HepG2 (cell line): Measurements from ENCODE around the gene PLCB1. TPM values are rescaled to one million over a fixed set of nuclear protein-coding genes. Genes with fewer than 3 reads are reported as not detected.

Experiments used
- ATAC-seq: fragments of 200-7000 bp; cut with Tn5 transposase; 3 replicates; pipeline ENCODE4 v1.9.1; 2020; ENCODE audit warnings: mild to moderate bottlenecking, moderate library complexity
- BruUV-seq: library from RNA; stranded (reverse); fragments of 400-500 nt; replicated peaks from 2 replicates; lab custom pipeline; 2021; lab: Mats Ljungman, UMichigan
- CTCF ChIA-PET: fragments of 300-600 bp; formaldehyde crosslinking; extraction: SDS; loops from one replicate; lab custom pipeline; 2021; ENCODE audit warnings: low total read pairs, inconsistent platforms, low intra/inter-chr PET ratio; lab: Yijun Ruan, JAX
- POLR2A ChIA-PET: fragments of 350-600 bp; sonication (Branson Sonifier 250); formaldehyde crosslinking; loops from one replicate; lab custom pipeline; 2020; ENCODE audit warnings: antibody characterized with exemption, inconsistent platforms; lab: Yijun Ruan, JAX
- DNase-seq: peaks from one replicate; pipeline ENCODE4 v3.0.0-alpha.2; 2015; ENCODE audit warnings: low spot score
- FAIRE-seq: peaks from 3 replicates; lab custom pipeline; 2011; peaks lifted over from hg19 to GRCh38; lab: Jason Lieb, UNC
- H2AFZ ChIP-seq: one replicate; pipeline ENCODE4 v1.6.1; 2011; ENCODE audit warnings: low read length, inconsistent platforms
- H3K27ac ChIP-seq: fragments of 300-600 bp; 3 replicates; pipeline ENCODE4 v1.8.0; 2011; ENCODE audit warnings: mixed run types, mild to moderate bottlenecking, mixed read lengths, low read length, inconsistent platforms; ENCODE audit not compliant: insufficient read depth; ENCODE audit errors: extremely low read length
- H3K27me3 ChIP-seq, 2 experiments: fragments of 200-600 bp in 1 of 2; 2 replicates in 1 of 2; 3 replicates in 1 of 2; pipeline versions ENCODE4 v1.6.0 to v1.8.0; 2011; ENCODE audit warnings: low read length in 2 of 2, mild to moderate bottlenecking in 2 of 2, moderate library complexity in 2 of 2, inconsistent platforms in 1 of 2; ENCODE audit not compliant: insufficient read depth in 2 of 2, control insufficient read depth in 1 of 2
- H3K36me3 ChIP-seq, 2 experiments: fragments of 200-600 bp in 1 of 2; replicated peaks in 1 of 2; 2 replicates in 1 of 2; 3 replicates in 1 of 2; pipeline versions ENCODE4 v1.5.1 to v1.8.0; 2011; ENCODE audit warnings: low read length in 2 of 2, inconsistent platforms in 1 of 2; ENCODE audit not compliant: insufficient read depth in 2 of 2, control insufficient read depth in 1 of 2
- H3K4me1 ChIP-seq: 2 replicates; pipeline ENCODE4 v1.5.1; 2012; ENCODE audit warnings: low read length, inconsistent platforms; ENCODE audit not compliant: insufficient read depth
- H3K4me2 ChIP-seq: 2 replicates; pipeline ENCODE4 v1.6.0; 2011; ENCODE audit warnings: low read depth, low read length, inconsistent platforms
- H3K4me3 ChIP-seq, 3 experiments: fragments of 200-600 bp in 1 of 3; sonication (generic), shearing (Covaris generic) in 1 of 3; replicated peaks in 1 of 3; 2 replicates each; pipeline ENCODE4 v1.5.1; 2011 to 2016; ENCODE audit warnings: low read length in 3 of 3, inconsistent platforms in 2 of 3, low read depth in 2 of 3, mild to moderate bottlenecking in 2 of 3, control low read depth in 1 of 3, mixed read lengths in 1 of 3; ENCODE audit not compliant: insufficient read depth in 1 of 3
- H3K79me2 ChIP-seq: one replicate; pipeline ENCODE4 v1.6.1; 2011; ENCODE audit warnings: low read length, inconsistent platforms; ENCODE audit not compliant: insufficient read depth
- H3K9ac ChIP-seq: 2 replicates; pipeline ENCODE4 v1.6.0; 2011; ENCODE audit warnings: mild to moderate bottlenecking, low read depth, low read length, inconsistent platforms; ENCODE audit not compliant: insufficient read depth
- H3K9me3 ChIP-seq: 2 replicates; pipeline ENCODE4 v1.5.1; 2012; ENCODE audit warnings: mild to moderate bottlenecking, low read length
- H4K20me1 ChIP-seq: 2 replicates; pipeline ENCODE4 v1.6.0; 2011; ENCODE audit warnings: inconsistent platforms, mild to moderate bottlenecking, low read length, moderate library complexity; ENCODE audit not compliant: insufficient read depth
- AKNA ChIP-seq: sonication (generic); formaldehyde crosslinking; IDR thresholded peaks from 2 replicates; pipeline ENCODE4 v1.4.0; 2020; ENCODE audit warnings: missing genetic modification reagents, borderline replicate concordance
- ARHGAP35 ChIP-seq: sonication (generic); formaldehyde crosslinking; IDR thresholded peaks from 2 replicates; pipeline ENCODE4 v1.9.0; 2022; ENCODE audit warnings: mild to moderate bottlenecking, inconsistent platforms, moderate library complexity, missing genetic modification reagents, borderline replicate concordance
- FOXO4 ChIP-seq: sonication (generic); formaldehyde crosslinking; conservative IDR thresholded peaks from 2 replicates; pipeline ENCODE4 v1.8.1; 2023; ENCODE audit warnings: missing genetic modification reagents
- HNRNPK ChIP-seq: fragments of 200-400 bp; formaldehyde crosslinking; IDR thresholded peaks from 2 replicates; pipeline ENCODE4 v1.6.1; 2018; ENCODE audit warnings: low read length, low read depth, moderate library complexity, mild to moderate bottlenecking; ENCODE audit not compliant: poor library complexity, severe bottlenecking
- STAG1 ChIP-seq: sonication (generic); formaldehyde crosslinking; IDR thresholded peaks from 2 replicates; pipeline ENCODE4 v1.4.0; 2020; ENCODE audit warnings: missing genetic modification reagents
- ZFP90 ChIP-seq: sonication (generic); formaldehyde crosslinking; IDR thresholded peaks from 2 replicates; pipeline ENCODE4 v1.8.0; 2022; ENCODE audit warnings: missing genetic modification reagents, mild to moderate bottlenecking, inconsistent platforms, borderline replicate concordance
- ZNF460 ChIP-seq: sonication (generic); formaldehyde crosslinking; IDR thresholded peaks from 2 replicates; pipeline ENCODE4 v1.5.1; 2020; ENCODE audit warnings: missing genetic modification reagents, mild to moderate bottlenecking, borderline replicate concordance
- ZNF572 ChIP-seq: sonication (generic); formaldehyde crosslinking; IDR thresholded peaks from 2 replicates; pipeline ENCODE4 v1.5.1; 2020; ENCODE audit warnings: mild to moderate bottlenecking, missing genetic modification reagents
- ZNF737 ChIP-seq: sonication (generic); formaldehyde crosslinking; IDR thresholded peaks from 2 replicates; pipeline ENCODE4 v1.5.0; 2020; ENCODE audit warnings: missing genetic modification reagents, mild to moderate bottlenecking, borderline replicate concordance
- ZSCAN25 ChIP-seq: sonication (generic); formaldehyde crosslinking; IDR thresholded peaks from 2 replicates; pipeline ENCODE4 v1.8.0; 2022; ENCODE audit warnings: mild to moderate bottlenecking, missing genetic modification reagents
- WGBS: methylation state at CpG from one replicate; pipeline ENCODE4 v1.1.6; 2017; ENCODE audit warnings: low lambda C conversion rate; 5-methylcytosine and 5-hydroxymethylcytosine counted together
- in situ Hi-C: cut with HindIII; loops from 2 replicates; pipeline ENCODE4 v1.10.0; 2017; ENCODE audit warnings: low pct_unique_long_range_greater_than_20kb; ENCODE audit not compliant: extremely low pct_ligation_motif_present
- intact Hi-C: fragments of 100-400 bp; cut with micrococcal nuclease; formaldehyde crosslinking; loops from one replicate; pipeline ENCODE4 v1.10.0; 2022; ENCODE audit not compliant: unreplicated experiment
- polyA plus RNA-seq, 8 experiments: library from polyadenylated mRNA; depleted of rRNA in 3 of 8; stranded (reverse) in 7 of 8; unstranded in 1 of 8; fragments of >200 nt; fragmentation: Illumina TruSeq in 4 of 8; extraction: Trizol in 4 of 8; gene quantifications; 2 replicates each; pipeline versions ENCODE4 v1.2.1 to v1.2.3, GENCODE V29; 2011 to 2016; ENCODE audit warnings: low read depth in 4 of 8, missing spikeins in 1 of 8, mixed read lengths in 1 of 8; ENCODE audit not compliant: insufficient read depth in 1 of 8
- total RNA-seq, 5 experiments: library from RNA; depleted of rRNA; stranded (reverse); fragments of >200 nt; fragmentation: Illumina TruSeq; extraction: Trizol; gene quantifications; 2 replicates each; pipeline ENCODE4 v1.2.3, GENCODE V29; 2016; ENCODE audit warnings: low read depth in 1 of 5

Gene PLCB1
- total and polyA plus RNA-seq, 2 of the 13 experiments (the other 11 are each of a cell fraction or from before 2014, with no cell fraction given) = 42.4 to 55.9 TPM

DNA sequence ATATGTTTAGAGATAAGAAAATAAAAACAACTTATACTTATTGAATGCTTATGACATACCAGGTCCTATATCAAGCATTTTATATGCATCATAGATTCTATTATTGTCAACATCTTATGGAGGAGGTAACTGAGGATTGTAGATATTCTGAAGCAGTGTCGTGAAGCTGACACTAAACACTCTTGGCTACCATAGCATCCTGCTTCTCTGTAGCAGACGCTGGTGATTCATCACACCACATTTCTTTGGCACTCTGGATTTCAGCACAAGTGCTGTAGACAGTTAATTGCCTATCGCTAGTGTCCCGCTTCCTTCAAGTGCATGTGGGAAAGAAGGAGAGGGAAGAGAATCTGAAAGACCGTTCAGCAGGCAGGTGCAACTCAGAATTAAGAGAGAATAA is 317.1 kb downstream of the PLCB1 start:
- intact Hi-C loops (no loop called here), in situ Hi-C loops (no loop called here)
- Histone ChIP-seq H3K4me1 (peaks cover 15% of the 10 kb centered on the region), H3K79me2 (no peaks in the 10 kb centered on the region), H3K9me3 (no peaks in the 10 kb centered on the region), H2AFZ (no peak overlapping the region), H3K4me3 (no peak overlapping the region), H3K4me2 (no peak overlapping the region), H4K20me1 (peaks cover 11% of the 10 kb centered on the region; the same call in 1 of the 2 replicates), H3K9ac (no peak overlapping the region), H3K36me3 (0 out of 5 replicates have a peak, but pooled peaks cover 0 to 1% of the 10 kb centered on the region in 2 experiments)
- CTCF ChIA-PET = no interaction called here
- TF ChIP-seq HNRNPK (no peak), FOXO4 (0 out of 2 replicates have a peak, but pooled peaks have one; percentile 25)
- TF ChIP-seq, all 625 proteins: peak for 1
- ATAC-seq (no peak), FAIRE-seq (no peak), DNase-seq (no peak)
- 97% methylated on average over 5 of the region's 5 CpGs for WGBS
- POLR2A ChIA-PET = no interaction called here
- no peaks in the 10 kb centered on the region for H3K27me3 ChIP-seq
- no TSS peak for BruUV-seq
- no peak overlapping the region for H3K27ac ChIP-seq

- no peak overlapping the region for H3K9ac ChIP-seq
- FAIRE-seq (peak; percentile 48), ATAC-seq (peak; percentile 93), DNase-seq (peak; percentile 65)
- ChIA-PET CTCF (interaction anchor here (1.2 to 1.5 kb wide), 2 partner anchors 323 to 411 kb away, joined by 3 to 4 read pairs; no protein-coding TSS in a partner anchor), POLR2A (no interaction called here)
- no peaks in the 10 kb centered on the region for H3K79me2 ChIP-seq
- WGBS = 88% methylated on average over 6 of the region's 6 CpGs
- in situ Hi-C loops = no loop called here
- H2AFZ ChIP-seq = no peak overlapping the region
- intact Hi-C loops = loop anchor here (1.0 kb wide), 1 partner anchor 322 kb away; the partner anchor contains the start of gene PLCB1
- no peak overlapping the region for H3K4me2 ChIP-seq
- H3K4me3 ChIP-seq = no peak overlapping the region
- BruUV-seq = no TSS peak
- no peaks in the 10 kb centered on the region for H3K27me3 ChIP-seq
- no peaks in the 10 kb centered on the region for H3K4me1 ChIP-seq
- H3K27ac ChIP-seq = no peak overlapping the region
- H3K36me3 ChIP-seq = 0 out of 5 replicates have a peak, but pooled peaks cover 0 to 1% of the 10 kb centered on the region in 2 experiments
- H4K20me1 ChIP-seq = peaks cover 7% of the 10 kb centered on the region; the same call in 1 of the 2 replicates
- H3K9me3 ChIP-seq = no peaks in the 10 kb centered on the region
- TF ChIP-seq ZNF460 (CRISPR knock-in tag) = no peak
- peak; percentile 90 for TF ChIP-seq STAG1 (CRISPR knock-in tag)
- TF ChIP-seq ZNF572 (CRISPR knock-in tag) = 0 out of 2 replicates have a peak, but pooled peaks have one; percentile 49
- TF ChIP-seq ZFP90 (CRISPR knock-in tag) = no peak
- no peak for TF ChIP-seq AKNA (CRISPR knock-in tag)
- TF ChIP-seq ZNF737 (CRISPR knock-in tag) = 0 out of 2 replicates have a peak, but pooled peaks have one; percentile 40
- TF ChIP-seq ARHGAP35 = no peak
- no peak for TF ChIP-seq ZSCAN25
Observed at GRCh38 chr20:8454137-8454712, 322.2 kb downstream of the PLCB1 start.
